Parathyroid adenoma (tissue), 2 donors: ENCODE data around the gene NETO2.
"Not testable (repeated sequence)": the region's sequence is repeated elsewhere in the genome, so short reads cannot be mapped to it uniquely, and the experiment has no call there.

Experiments used
- H2AFZ ChIP-seq: fragments of 300-600 bp; sonication (generic); one replicate; pipeline ENCODE4 v1.7.0; 2017; ENCODE audit warnings: antibody characterized with exemption, mild to moderate bottlenecking
- H3K27ac ChIP-seq: fragments of 300-600 bp; sonication (generic); one replicate; pipeline ENCODE4 v1.7.0; 2017
- H3K27me3 ChIP-seq: fragments of 300-600 bp; sonication (generic); one replicate; pipeline ENCODE4 v1.7.0; 2017; ENCODE audit warnings: low read length; ENCODE audit not compliant: control insufficient read depth, insufficient read depth
- H3K36me3 ChIP-seq: fragments of 300-600 bp; sonication (generic); one replicate; pipeline ENCODE4 v1.7.0; 2017; ENCODE audit warnings: low read length; ENCODE audit not compliant: control insufficient read depth, insufficient read depth
- H3K4me1 ChIP-seq: fragments of 300-600 bp; sonication (generic); one replicate; pipeline ENCODE4 v1.7.0; 2017; ENCODE audit warnings: control low read depth
- H3K4me2 ChIP-seq: fragments of 300-600 bp; sonication (generic); one replicate; pipeline ENCODE4 v1.7.0; 2017; ENCODE audit warnings: low read length
- H3K4me3 ChIP-seq: fragments of 300-600 bp; sonication (generic); one replicate; pipeline ENCODE4 v1.7.0; 2017; ENCODE audit warnings: low read depth, low read length
- H3K79me2 ChIP-seq: fragments of 300-600 bp; sonication (generic); one replicate; pipeline ENCODE4 v1.7.0; 2017; ENCODE audit warnings: control low read depth
- H3K9ac ChIP-seq: fragments of 300-600 bp; sonication (generic); one replicate; pipeline ENCODE4 v1.7.0; 2017; ENCODE audit warnings: mild to moderate bottlenecking
- H3K9me3 ChIP-seq: fragments of 300-600 bp; sonication (generic); one replicate; pipeline ENCODE4 v1.7.0; 2017; ENCODE audit warnings: low read length; ENCODE audit not compliant: control insufficient read depth
- CTCF ChIP-seq: fragments of 300-600 bp; sonication (generic); IDR thresholded peaks from one replicate; pipeline ENCODE4 v1.7.0; 2017; ENCODE audit warnings: antibody characterized with exemption, mild to moderate bottlenecking
- donor health status: primary hyperparathyroidism.

NETO2 gene

GRCh38 chr16:47057630-47057993, 86.1 kb downstream of the NETO2 start:
- Histone ChIP-seq H3K27ac (no peak overlapping the region), H2AFZ (no peak overlapping the region), H3K9me3 (no peaks in the 10 kb centered on the region), H3K27me3 (no peaks in the 10 kb centered on the region), H3K79me2 (no peaks in the 10 kb centered on the region), H3K36me3 (no peaks in the 10 kb centered on the region), H3K4me2 (no peak overlapping the region), H3K4me3 (no peak overlapping the region), H3K4me1 (no peaks in the 10 kb centered on the region), H3K9ac (no peak overlapping the region)
- TF ChIP-seq CTCF: no peak

DNA sequence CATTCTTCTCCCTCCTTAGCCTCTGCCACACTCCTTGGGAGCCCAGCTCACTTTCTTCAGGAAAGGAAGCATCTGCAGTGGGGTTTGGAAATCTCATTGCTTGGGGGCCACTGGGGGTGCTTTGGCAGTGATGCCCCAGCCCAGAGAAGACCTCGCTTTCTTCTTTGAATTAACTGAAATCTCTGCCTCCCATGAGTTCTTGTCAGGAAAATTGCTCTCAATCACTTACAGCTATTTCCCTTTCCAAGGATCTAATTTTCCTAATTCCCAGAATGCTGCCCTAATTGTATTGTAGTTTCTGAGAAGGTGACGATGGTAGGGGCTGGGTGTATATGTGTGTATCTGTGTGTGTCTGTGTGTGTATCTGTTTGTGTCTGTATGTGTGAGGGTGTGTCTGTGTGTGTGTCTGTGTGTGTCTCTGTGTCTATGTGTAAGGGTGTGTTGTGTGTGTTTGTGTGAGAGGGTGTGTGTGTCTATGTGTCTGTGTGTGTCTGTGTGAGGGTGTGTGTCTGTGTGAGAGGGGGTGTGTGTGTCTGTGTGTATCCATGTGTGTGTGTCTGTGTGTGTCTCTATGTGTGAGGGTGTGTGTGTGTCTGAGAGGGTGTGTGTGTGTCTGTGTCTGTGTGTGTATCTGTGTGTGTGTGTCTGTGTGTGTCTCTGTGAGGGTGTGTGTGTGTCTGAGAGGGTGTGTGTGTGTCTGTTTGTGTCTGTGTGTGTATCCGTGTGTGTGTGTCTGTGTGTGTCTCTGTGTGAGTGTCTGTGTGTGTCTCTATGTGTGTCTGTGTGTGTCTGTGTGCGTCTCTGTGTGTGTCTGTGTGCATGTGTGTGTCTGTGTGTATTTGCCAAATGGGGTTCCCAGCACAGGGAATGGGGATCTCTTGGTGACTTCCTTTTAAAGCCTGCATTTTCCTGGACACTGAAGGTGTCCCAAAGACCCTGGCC, 86.8 kb downstream of the NETO2 start:
- no peaks in the 10 kb centered on the region for H3K27me3 ChIP-seq
- no peak overlapping the region for H2AFZ ChIP-seq
- H3K4me2 ChIP-seq: no peak overlapping the region
- H3K9ac ChIP-seq: no peak overlapping the region
- H3K9me3 ChIP-seq: no peaks in the 10 kb centered on the region
- H3K27ac ChIP-seq: no peak overlapping the region
- no peaks in the 10 kb centered on the region for H3K4me1 ChIP-seq
- TF ChIP-seq CTCF: no peak
- H3K4me3 ChIP-seq: no peak overlapping the region
- no peaks in the 10 kb centered on the region for H3K36me3 ChIP-seq
- no peaks in the 10 kb centered on the region for H3K79me2 ChIP-seq

DNA sequence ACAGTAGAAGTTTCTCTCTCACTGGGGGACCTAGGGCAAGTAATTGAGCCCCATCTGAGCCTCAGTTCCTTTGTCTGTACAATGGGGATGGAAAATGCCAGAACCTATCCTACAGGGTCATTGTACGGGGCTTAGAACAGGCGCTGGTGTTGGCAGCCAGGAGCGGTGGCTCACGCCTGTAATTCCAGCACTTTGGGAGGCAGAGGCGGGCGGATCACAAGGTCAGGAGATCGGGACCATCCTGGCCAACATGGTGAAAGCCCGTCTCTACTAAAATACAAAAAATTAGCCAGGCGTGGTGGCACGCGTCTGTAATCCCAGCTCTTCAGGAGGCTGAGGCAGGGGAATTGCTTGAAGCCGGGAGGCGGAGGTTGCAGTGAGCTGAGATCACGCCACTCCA, 87.7 kb downstream of the NETO2 start:
- not testable (repeated sequence) for H3K4me1 ChIP-seq, H3K36me3 ChIP-seq, H3K79me2 ChIP-seq, H3K9me3 ChIP-seq, H3K27ac ChIP-seq, H3K27me3 ChIP-seq, H3K4me3 ChIP-seq, H3K9ac ChIP-seq, H2AFZ ChIP-seq, H3K4me2 ChIP-seq

- Histone ChIP-seq H2AFZ (no peak overlapping the region), H3K27me3 (no peaks in the 10 kb centered on the region), H3K36me3 (no peaks in the 10 kb centered on the region), H3K79me2 (no peaks in the 10 kb centered on the region), H3K4me1 (no peaks in the 10 kb centered on the region), H3K27ac (no peak overlapping the region), H3K4me3 (no peak overlapping the region), H3K4me2 (no peak overlapping the region), H3K9me3 (no peaks in the 10 kb centered on the region), H3K9ac (no peak overlapping the region)
- TF ChIP-seq CTCF: no peak
Observed at GRCh38 chr16:47055136-47055885, 88.4 kb downstream of the NETO2 start.

DNA sequence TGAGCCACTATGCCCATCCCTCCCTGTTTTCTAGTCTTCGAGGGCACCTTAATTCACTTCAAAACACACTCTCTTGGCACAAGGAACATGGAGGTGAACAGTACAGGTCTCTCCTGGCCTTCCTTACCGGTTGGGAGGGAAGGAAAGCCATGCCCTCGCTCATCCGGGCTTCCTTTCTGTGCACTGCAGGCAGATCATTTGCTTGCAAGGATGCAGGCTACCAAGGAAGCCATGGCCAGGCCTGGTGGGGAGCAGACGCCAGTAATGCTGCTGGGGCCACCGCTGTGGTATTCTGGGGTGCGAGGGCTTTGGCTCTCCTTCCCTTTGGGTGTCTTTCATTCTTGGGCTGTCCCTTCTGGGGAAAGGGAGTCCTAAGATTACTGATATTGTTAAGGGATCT, 89.4 kb downstream of the NETO2 start:
- H3K36me3 ChIP-seq: no peaks in the 10 kb centered on the region
- H3K4me3 ChIP-seq: no peak overlapping the region
- no peak overlapping the region for H3K27ac ChIP-seq
- H3K4me2 ChIP-seq: no peak overlapping the region
- no peak overlapping the region for H3K9ac ChIP-seq
- no peaks in the 10 kb centered on the region for H3K27me3 ChIP-seq
- H3K9me3 ChIP-seq: no peaks in the 10 kb centered on the region
- no peak for TF ChIP-seq CTCF
- H3K4me1 ChIP-seq: no peaks in the 10 kb centered on the region
- no peaks in the 10 kb centered on the region for H3K79me2 ChIP-seq
- H2AFZ ChIP-seq: no peak overlapping the region
